BE2C (cell line): ENCODE results near the gene PLCD4.

Experiments used
- DNase-seq: peaks from one replicate; pipeline ENCODE4 v3.0.0-alpha.2; 2020
- H3K27me3 ChIP-seq: fragments of 250-450 bp; sonication (Bioruptor Pico); 2 replicates; pipeline ENCODE4 v1.5.1; 2020; ENCODE audit warnings: mild to moderate bottlenecking
- H3K36me3 ChIP-seq: fragments of 250-450 bp; sonication (Bioruptor Pico); 2 replicates; pipeline ENCODE4 v1.5.1; 2020; ENCODE audit warnings: mild to moderate bottlenecking
- H3K4me1 ChIP-seq: fragments of 250-450 bp; sonication (Bioruptor Pico); 2 replicates; pipeline ENCODE4 v1.5.1; 2020
- H3K4me3 ChIP-seq: 2 replicates; pipeline ENCODE4 v1.5.1; 2011; ENCODE audit warnings: low read depth, low read length
- H3K9me3 ChIP-seq: fragments of 250-450 bp; sonication (Bioruptor Pico); 2 replicates; pipeline ENCODE4 v1.5.1; 2020
- CTCF ChIP-seq: IDR thresholded peaks from 2 replicates; pipeline ENCODE4 v1.5.1; 2012; ENCODE audit warnings: mild to moderate bottlenecking, low read depth, low read length

PLCD4 gene

GRCh38 chr2:218627939-218628338 is 20.2 kb downstream of the PLCD4 start:
- H3K4me1 ChIP-seq: peaks cover 3% of the 10 kb centered on the region; the same call in 1 of the 2 replicates
- no peak for DNase-seq
- no peak for TF ChIP-seq CTCF
- H3K4me3 ChIP-seq: no peak overlapping the region
- peaks cover 56% of the 10 kb centered on the region for H3K36me3 ChIP-seq
- no peaks in the 10 kb centered on the region for H3K27me3 ChIP-seq
- no peaks in the 10 kb centered on the region for H3K9me3 ChIP-seq

DNA sequence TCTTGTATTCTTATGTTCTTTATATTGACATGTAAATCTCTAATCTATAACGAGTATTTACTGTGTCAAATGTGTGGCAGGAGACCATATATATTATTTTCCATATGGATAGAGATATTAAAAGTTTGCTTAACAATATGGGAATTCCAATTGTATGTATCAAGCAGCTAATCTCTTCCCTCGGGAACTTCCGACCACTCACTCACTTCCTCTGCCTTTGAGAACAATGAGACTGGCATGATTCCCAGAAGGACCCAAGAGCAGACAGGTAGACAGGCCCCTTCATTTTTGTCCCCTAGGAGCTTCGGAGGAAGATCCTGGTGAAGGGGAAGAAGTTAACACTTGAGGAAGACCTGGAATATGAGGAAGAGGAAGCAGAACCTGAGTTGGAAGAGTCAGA is 24.1 kb downstream of the PLCD4 start:
- H3K27me3 ChIP-seq: no peaks in the 10 kb centered on the region
- no peak overlapping the region for H3K4me3 ChIP-seq
- no peak for TF ChIP-seq CTCF
- peaks cover 3% of the 10 kb centered on the region; the same call in 1 of the 2 replicates for H3K4me1 ChIP-seq
- DNase-seq: no peak
- no peaks in the 10 kb centered on the region for H3K9me3 ChIP-seq
- H3K36me3 ChIP-seq: peaks cover 78% of the 10 kb centered on the region

DNA sequence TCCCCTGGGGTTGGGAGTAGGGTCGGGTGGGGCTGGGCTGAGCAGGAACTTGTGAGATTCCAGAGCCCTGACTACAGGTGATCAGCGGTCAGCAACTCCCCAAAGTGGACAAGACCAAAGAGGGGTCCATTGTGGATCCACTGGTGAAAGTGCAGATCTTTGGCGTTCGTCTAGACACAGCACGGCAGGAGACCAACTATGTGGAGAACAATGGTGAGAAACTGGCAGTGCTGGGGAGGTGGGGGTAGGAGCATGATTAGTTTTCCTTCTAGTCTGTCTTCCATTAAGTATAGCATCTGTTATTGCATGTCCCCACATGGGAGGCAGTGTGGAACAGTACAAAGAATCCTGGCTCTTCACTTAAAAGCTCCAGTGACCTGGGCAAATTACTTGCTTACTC is 28.0 kb downstream of the PLCD4 start:
- TF ChIP-seq CTCF: no peak

GRCh38 chr2:218638372-218638771 is 30.7 kb downstream of the PLCD4 start:
- Histone ChIP-seq H3K9me3 (no peaks in the 10 kb centered on the region), H3K4me1 (no peaks in the 10 kb centered on the region), H3K4me3 (no peak overlapping the region), H3K27me3 (no peaks in the 10 kb centered on the region), H3K36me3 (peaks cover 83% of the 10 kb centered on the region)
- no peak for DNase-seq
- TF ChIP-seq CTCF: no peak

More for the DNA sequence above, 28.0 kb downstream of the PLCD4 start:
- H3K4me3 ChIP-seq: no peak overlapping the region
- DNase-seq: no peak
- H3K36me3 ChIP-seq: peaks cover 88% of the 10 kb centered on the region
- no peaks in the 10 kb centered on the region for H3K9me3 ChIP-seq
- H3K4me1 ChIP-seq: no peaks in the 10 kb centered on the region
- no peaks in the 10 kb centered on the region for H3K27me3 ChIP-seq

DNA sequence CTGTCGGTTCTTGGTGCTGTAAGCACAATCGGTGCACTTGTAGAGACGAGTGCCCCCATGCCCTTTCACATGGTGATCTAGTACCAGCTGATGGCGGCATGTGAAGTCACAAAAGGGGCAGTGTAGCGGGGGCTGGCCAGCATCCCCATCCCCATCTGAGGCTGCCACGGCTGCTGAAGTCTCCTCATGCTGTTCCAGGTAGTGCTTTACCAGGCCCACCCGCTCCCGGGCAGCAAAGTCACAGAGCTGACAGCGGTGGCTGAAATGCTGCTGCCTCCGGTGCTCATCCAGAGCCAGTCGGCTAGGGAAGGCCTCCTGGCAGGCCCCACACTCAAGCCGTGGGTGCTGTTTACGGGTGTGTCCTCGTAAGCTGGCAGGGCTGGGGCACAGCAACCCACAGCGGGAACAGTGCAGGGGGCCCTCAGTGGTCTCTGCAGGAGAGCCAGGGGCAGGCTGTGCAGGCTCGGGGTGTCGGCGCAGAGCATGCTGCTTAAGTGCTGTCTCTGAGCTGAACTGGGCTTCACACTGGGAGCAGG is 34.5 kb downstream of the PLCD4 start:
- H3K4me1 ChIP-seq: no peaks in the 10 kb centered on the region
- no peaks in the 10 kb centered on the region for H3K27me3 ChIP-seq
- DNase-seq: no peak
- no peak for TF ChIP-seq CTCF
- peaks cover 75% of the 10 kb centered on the region for H3K36me3 ChIP-seq
- H3K9me3 ChIP-seq: no peaks in the 10 kb centered on the region
- no peak overlapping the region for H3K4me3 ChIP-seq

DNA sequence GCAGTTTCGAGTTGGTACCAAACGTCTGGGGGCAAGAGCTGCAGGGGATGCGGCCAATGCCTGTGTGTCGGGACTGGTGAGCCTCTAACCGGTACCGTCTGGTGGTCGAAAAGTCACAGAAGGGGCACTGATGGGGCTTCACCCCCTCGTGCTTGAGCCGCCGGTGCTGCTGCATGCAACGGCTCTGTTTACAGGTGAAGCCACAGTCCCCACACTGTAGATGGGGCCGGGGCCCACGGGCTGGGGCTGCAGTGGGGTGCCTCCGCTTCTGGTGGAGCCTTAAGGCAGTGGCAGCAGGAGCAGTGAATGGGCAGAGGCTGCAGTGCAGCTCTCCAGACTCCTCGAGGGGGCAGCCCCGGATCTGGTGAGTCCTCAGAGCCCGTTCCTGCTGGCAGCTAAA is 35.1 kb downstream of the PLCD4 start:
- H3K9me3 ChIP-seq: no peaks in the 10 kb centered on the region
- H3K4me1 ChIP-seq: no peaks in the 10 kb centered on the region
- no peak overlapping the region for H3K4me3 ChIP-seq
- TF ChIP-seq CTCF: no peak
- no peaks in the 10 kb centered on the region for H3K27me3 ChIP-seq
- DNase-seq: no peak
- peaks cover 74% of the 10 kb centered on the region for H3K36me3 ChIP-seq
